NCI-H446 (cell line): Measurements from ENCODE around the gene DPP6.

ENCODE experiments used
- DNase-seq, 2 experiments: peaks; one replicate each; lab custom pipeline; 2025; lab: John Stamatoyannopoulos, UW

The DPP6 gene

GRCh38 chr7:154598396-154598795 lies 546.2 kb downstream of the DPP6 start:
- no peak for DNase-seq

DNA sequence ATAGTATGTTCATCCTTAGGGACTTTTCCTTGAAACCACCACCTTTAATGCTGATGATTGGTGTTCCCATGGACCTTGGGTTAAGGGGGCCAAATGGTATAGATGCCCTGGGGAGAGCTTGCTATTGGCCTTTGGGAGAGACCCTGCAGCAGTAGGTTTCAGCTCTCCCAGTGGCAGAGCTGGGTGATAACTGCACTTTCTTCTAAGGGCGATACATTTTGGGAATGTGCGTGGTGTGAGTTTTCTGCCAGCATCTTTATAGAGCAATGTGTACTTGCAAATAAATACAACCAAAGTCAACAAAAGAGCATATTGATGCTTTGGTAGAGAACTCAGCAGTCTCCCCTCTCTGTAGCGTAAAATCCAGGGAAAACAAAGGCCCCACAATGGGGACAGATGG lies 546.7 kb downstream of the DPP6 start:
- no peak for DNase-seq

DNA sequence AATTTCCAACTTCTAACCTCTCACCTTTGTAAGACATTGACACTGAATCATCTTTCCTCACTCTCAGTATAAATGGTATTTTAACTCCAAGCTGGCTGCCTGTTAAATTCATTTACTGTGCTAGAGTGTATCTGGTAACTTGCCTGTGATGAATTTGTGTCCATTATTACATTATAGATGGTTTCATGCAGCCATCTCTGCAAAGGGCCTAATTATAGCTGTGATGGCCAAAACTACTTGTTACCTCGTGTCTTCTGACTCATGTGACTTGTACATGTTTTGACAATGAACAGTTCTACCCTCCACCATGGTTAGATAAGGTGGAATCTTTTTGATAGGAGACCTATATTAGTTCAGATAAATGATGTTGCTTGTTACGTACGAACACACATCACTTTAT lies 558.7 kb downstream of the DPP6 start:
- no peak for DNase-seq

DNA sequence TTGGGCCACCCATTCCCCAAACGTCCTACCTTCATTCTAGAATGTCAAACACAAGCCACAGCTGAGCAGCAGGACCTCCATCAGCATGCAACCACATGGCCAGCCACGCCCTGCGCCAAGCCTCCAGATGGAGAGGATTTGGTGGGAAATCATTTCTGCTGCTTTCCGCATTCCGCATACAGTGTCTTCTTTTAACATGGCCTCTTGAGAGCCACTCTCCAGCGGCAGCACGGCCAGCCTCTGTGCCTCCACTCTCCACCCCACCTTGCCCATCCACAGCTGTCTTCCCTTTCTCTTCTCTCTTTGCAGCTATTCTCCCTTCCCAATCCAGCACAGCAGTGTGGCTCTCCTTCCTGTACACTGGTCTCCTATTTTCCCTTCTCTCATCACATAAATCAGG lies 561.6 kb downstream of the DPP6 start:
- DNase-seq: no peak

GRCh38 chr7:154620141-154620755 lies 568.0 kb downstream of the DPP6 start:
- DNase-seq: no peak

- no peak for DNase-seq
Observed at GRCh38 chr7:154623399-154623798, 571.2 kb downstream of the DPP6 start.

- DNase-seq: peak in 1 of 2 experiments; percentile 13
Observed at GRCh38 chr7:154627646-154628290, 575.6 kb downstream of the DPP6 start.

DNA sequence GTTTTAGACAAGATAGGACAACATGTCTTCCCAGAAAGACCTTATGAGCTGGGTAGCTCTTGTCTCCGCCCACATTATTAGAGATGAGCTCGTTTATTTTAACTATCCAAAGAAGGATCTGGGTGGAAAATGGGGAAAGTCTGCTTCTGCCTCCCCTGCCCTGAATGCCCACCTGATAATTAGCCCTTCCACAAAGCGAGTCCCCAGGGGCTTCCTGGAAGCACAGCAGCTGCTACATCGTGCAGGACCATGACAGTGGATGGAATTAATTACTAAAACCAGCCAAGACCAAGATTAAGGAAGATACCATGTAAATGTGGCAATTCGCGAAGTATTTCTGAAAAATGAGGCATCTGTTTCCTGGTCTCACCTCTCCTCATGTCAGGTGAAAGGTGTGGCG lies 576.4 kb downstream of the DPP6 start:
- DNase-seq: no peak

DNA sequence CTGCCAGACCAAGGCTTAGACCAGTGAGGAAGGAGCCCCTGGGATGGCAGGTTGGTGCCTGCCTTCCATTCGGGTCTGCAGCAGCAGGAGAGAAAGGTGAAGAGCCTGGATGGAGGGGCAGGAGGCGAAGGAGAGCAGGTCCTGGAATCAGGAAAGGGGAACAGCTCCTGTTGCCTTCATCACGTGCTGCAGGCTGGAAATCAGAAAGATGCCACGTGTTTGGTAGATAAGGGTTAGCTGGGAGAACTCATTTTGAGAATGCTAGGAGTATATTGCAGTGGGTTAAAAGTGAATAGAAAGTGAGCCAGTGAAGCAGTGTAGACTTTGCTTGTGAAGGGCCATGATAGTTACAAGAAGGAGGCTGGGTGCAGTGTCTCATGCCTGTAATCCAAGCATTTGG lies 579.0 kb downstream of the DPP6 start:
- DNase-seq: no peak

DNA sequence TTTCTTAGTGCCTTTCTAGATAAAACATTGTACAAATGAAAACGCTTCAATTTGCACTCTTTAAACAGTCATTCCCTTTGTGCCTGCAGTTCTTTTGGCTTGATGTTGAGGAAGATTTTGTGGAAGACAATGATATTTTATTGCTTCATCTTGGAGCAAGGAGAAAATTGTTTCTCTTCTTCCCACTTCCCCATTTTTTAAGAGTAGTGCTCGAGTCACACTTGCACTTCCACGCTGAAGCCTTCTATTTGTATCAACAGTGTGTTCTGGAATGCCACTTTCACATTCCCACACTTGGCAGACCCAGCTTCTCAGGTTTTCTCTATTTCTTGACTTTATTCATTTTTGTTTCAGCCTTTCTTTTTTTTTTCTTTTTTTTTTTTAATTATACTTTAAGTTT lies 581.4 kb downstream of the DPP6 start:
- no peak for DNase-seq

DNA sequence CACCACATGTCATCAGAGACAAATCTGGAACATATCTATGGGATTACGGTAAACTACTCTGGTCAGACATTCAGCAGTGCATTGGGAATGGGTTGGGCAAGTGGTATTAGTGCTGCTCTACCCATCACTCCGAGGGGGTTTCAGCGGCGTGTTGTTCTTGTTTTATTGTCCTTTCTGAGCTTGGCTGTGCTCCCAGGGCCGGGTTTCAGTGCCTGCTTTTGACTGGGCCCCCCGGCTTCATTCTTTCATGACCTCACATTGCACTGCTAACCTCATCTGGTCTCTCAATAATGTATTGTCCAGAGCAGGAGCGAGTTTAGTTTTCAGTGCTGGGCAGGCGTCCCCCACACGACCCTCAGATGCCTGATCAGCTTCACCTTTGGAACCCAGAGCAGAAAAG lies 586.1 kb downstream of the DPP6 start:
- DNase-seq: no peak

DNA sequence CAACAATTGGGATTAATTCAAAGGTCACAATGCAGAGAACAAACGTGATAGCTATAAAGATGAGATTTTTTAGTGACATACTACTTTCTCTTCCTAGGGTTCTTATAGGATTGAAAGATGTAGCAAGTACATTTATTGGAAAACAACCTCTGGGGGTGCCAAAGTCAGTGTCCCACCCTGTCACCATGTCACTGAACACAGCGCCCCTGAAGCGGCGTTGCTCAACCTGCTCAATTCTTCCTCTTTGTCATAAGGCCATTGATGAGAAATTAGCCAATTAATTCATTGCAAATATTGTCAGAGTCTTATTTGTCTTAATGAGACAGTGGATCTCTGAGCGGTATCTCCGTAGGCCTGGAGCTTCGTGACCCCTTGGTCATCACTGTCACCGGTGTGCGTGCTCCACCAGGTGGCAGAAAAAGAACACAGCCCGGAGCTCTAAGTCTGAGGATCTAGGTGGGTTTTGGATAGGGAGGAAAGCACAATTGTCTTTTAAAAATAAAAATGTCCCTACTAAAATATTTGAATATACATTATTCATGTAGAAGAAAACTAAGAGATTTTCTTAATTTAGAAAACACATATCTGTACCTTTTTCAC lies 588.2 kb downstream of the DPP6 start:
- DNase-seq: no peak

DNA sequence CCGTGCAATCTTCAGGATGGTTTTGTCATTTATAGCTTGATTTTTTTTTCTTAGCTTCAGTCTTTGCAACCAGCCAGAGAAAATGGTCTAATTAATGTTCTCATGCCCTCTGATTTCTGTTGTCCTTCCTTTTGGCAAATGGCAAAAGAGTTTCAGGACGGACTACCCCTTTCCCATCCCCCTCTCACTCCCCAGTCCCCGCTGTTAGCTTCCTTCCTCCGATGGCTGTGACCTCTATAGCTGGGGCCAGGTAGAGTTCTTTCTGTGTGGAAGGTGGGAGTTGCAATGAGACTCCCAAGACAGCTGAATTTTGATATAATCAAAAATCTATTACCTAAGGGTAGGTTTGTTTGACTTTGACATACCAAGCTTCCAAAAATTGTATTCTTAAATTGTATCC lies 588.7 kb downstream of the DPP6 start:
- no peak for DNase-seq

DNA sequence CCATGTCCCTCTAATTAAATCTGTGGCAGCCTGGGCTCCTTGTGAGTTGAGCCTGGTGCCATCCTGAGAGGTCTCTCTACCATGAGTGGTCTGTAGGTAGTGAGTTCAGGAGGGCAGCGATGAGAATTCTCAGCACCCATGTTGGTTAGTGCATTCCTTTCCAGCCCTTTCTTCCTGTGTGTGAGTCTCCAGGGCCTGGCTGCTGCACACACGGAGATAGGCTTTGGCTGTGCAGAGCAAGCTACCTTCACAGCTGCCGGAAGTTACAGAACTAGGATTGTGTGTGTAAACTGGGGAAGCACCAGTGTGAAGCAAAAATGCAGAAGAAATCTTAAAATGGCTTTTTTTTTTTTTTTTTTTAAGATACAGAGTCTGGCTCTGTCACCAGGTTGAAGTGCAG lies 592.2 kb downstream of the DPP6 start:
- DNase-seq: no peak

DNA sequence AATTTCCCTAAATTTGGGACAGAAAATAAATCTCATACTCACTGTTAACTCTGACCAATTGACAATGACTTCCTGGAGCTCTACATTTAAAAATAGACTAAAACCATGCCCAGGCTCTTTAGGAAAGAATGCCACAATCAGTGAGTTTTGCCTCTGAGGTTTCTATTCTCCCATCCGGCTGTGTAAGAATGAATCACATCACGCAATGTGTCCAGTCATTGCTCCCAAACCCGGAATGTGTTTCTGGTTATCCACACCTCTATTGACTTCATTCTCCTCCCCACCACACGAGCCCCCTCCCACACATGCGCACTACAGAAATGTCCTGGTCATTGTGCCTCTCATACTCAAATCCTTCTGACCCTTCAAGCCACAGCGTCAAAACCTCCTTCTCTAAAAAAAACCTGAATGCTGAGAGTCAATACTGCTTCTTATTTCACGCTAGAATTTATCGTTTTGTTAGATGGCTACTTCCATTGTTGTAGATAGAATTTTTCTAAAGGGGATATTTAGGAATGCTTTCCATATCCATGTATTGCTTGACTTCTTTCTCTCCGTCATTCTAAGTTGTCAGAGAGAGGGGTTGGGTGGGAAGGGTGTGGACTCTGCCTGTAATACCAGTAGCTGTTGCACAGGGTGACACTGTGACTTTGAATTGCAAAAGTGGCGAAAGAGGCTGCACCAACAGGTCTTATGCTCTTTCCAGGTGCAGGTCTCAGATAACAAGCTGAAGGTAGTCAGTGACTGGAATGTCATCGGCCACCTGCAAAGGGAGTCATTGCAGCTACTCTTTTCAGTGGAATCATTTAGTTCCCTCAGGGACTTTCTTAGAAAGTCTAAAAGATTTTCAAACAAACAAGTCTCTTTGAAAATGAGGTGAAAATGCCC lies 594.2 kb downstream of the DPP6 start:
- no peak for DNase-seq

GRCh38 chr7:154647625-154648024 lies 595.4 kb downstream of the DPP6 start:
- DNase-seq: no peak

- DNase-seq: no peak
Observed at GRCh38 chr7:154649015-154649414, 596.8 kb downstream of the DPP6 start.

DNA sequence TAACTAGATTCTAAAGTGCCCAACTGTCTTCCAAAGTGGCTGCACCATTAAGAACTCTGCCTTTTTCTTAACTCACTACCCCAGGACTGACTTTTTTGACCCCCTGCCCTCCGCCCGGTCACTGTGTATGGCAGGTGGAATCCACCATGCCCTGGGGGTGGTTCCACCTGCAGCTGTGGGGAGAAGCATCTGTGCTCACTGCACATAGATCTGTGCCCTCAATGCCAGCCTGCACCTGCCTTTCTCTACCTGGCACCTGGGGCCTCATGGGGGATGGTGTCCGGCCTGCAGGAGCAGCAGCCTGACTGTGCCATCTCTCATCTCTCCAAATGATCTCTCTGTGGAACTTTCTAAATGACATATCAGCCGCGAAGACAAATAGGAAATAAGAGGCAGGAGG lies 597.2 kb downstream of the DPP6 start:
- no peak for DNase-seq

DNA sequence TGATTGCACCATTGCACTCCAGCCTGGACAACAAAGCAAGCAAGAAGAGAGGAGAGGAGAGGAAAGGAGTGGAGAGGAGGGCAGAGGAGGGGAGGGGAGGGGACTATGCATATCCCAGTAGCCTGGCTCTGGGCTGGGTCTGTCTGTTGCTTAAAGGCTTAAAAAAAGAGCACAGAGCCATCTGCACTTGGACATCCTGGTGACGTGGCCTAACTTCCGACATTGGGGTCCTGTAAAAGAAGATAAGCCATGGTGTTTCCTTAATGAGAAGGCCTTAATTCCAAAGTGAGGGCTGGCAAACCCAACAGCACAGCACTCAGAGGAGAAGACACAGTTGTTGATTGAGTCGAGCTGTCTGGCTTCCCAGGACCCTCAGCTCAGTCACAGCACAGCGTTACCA lies 598.1 kb downstream of the DPP6 start:
- no peak for DNase-seq

- no peak for DNase-seq
Observed at GRCh38 chr7:154651501-154651900, 599.3 kb downstream of the DPP6 start.

GRCh38 chr7:154652564-154652963 lies 600.4 kb downstream of the DPP6 start:
- DNase-seq: no peak

- no peak for DNase-seq
Observed at GRCh38 chr7:154653281-154653680, 601.1 kb downstream of the DPP6 start.

DNA sequence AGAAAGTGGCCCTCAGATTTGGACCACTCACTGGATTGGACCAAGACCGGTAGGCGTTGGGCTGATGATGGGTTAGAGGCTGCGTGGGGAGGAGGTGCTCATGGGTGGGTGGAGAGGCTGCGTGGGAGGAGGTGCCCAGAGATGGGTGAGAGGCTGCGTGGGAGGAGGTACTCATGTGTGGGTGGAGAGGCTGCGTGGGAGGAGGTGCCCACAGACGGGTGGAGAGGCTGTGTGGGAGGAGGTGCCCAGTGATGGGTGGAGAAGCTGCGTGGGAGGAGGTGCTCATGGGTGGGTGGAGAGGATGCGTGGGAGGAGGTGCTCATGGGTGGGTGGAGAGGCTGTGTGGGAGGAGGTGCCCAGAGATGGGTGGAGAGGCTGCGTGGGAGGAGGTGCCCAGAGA lies 604.4 kb downstream of the DPP6 start:
- no peak for DNase-seq
